Measurements from ENCODE around the gene VARS2.

Gene VARS2

DNA sequence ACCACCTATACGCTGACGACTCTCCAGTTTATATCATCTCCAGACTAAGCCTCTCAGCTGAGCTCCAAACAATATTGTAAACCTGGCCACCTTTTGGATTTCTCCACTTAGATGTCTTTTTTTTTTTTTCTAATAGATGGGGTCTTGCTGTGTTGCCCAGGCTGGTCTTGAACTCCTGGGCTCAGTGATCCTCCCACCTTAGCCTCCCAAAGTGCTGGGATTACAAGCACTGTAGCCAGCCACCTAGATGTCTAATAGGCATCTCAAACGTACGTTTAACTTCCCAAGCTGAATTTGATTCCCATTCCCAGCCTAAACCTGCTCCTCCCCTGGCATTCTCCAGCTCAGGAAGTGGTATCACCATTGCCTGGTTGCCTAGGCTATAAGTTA, 24.5 kb upstream of the VARS2 start:
- Histone ChIP-seq H3K36me3 (replicated peaks; ENCODE audit: insufficient read depth, low read length) (no peaks in the 10 kb centered on the region), H3F3A (ENCODE audit: insufficient read depth, low read length) (no peaks in the 10 kb centered on the region), H4K20me1 (ENCODE audit: insufficient read depth, low read length) (no peaks in the 10 kb centered on the region), H3K9me3 (replicated peaks; ENCODE audit: insufficient read depth, low read length) (no peaks in the 10 kb centered on the region), H3K9ac (ENCODE audit: low read length) (no peak overlapping the region), H3K4me2 (ENCODE audit: low read depth, low read length) (no peak overlapping the region), H3K4me1 (ENCODE audit: low read length) (no peaks in the 10 kb centered on the region), H3K27ac (ENCODE audit: low read length) (no peak overlapping the region), H3K27me3 (replicated peaks; ENCODE audit: insufficient read depth, low read length) (peaks cover 73% of the 10 kb centered on the region), H3K79me2 (ENCODE audit: low read length) (no peaks in the 10 kb centered on the region), H3K9me2 (replicated peaks; ENCODE audit: insufficient read depth, low read length) (no peaks in the 10 kb centered on the region), H2AFZ (ENCODE audit: low read length) (no peak overlapping the region), H3K4me3 (ENCODE audit: low read length) (no peak overlapping the region)
- no peak for DNase-seq
- TF ChIP-seq EZH2 (optimal IDR thresholded peaks at IDR 0.05; ENCODE audit: low read depth, low read length): no peak
- TF ChIP-seq, protein P1, sequence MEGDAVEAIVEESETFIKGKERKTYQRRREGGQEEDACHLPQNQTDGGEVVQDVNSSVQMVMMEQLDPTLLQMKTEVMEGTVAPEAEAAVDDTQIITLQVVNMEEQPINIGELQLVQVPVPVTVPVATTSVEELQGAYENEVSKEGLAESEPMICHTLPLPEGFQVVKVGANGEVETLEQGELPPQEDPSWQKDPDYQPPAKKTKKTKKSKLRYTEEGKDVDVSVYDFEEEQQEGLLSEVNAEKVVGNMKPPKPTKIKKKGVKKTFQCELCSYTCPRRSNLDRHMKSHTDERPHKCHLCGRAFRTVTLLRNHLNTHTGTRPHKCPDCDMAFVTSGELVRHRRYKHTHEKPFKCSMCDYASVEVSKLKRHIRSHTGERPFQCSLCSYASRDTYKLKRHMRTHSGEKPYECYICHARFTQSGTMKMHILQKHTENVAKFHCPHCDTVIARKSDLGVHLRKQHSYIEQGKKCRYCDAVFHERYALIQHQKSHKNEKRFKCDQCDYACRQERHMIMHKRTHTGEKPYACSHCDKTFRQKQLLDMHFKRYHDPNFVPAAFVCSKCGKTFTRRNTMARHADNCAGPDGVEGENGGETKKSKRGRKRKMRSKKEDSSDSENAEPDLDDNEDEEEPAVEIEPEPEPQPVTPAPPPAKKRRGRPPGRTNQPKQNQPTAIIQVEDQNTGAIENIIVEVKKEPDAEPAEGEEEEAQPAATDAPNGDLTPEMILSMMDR (IDR thresholded peaks at IDR 0.05; ENCODE audit: low read length): no peak
- no peak for TF ChIP-seq EZH2phosphoT487 (IDR thresholded peaks at IDR 0.05; ENCODE audit: low read length)

DNA sequence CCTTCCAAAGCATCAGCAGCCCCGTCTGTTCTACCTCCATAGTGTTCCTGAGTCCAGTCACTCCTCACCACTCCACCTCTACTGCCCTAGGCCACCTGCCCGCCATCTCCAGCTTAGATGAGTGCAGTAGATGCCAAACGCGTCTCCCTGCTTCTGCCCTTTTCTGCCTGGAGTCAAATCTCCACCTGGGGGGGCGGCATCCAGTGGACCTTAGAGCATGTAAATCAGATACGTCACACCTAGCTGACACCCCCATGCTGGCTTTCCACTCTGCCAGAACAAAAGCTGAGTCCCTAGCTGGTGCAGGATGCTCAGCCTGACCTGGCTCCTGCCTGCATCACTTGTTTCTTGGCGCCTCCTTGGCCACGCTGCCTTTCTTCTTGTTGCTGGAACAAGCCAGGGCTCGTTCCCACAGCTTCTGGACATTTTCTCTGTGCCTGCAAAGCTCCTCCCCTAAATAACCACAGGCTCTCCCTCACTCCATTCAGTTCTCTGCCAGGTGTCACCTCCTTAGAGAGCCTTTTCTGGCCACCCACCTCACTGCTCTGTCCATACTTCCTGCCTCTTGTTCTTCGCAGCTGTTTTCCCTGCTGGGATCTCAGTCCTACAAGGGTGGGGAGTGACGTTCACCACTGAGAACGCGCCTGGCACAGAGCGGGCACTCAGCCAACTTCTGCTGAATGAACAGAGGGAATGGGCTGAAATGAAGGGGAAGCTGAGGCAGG, 24.0 kb upstream of the VARS2 start:
- no peak for TF ChIP-seq EZH2 (optimal IDR thresholded peaks at IDR 0.05; ENCODE audit: low read depth, low read length)
- TF ChIP-seq EZH2phosphoT487 (IDR thresholded peaks at IDR 0.05; ENCODE audit: low read length): no peak
- TF ChIP-seq, protein P1 (IDR thresholded peaks at IDR 0.05; ENCODE audit: low read length): no peak
- Histone ChIP-seq H3F3A (ENCODE audit: insufficient read depth, low read length) (no peaks in the 10 kb centered on the region), H3K9ac (ENCODE audit: low read length) (no peak overlapping the region), H4K20me1 (ENCODE audit: insufficient read depth, low read length) (no peaks in the 10 kb centered on the region), H3K27me3 (replicated peaks; ENCODE audit: insufficient read depth, low read length) (peaks cover 75% of the 10 kb centered on the region), H3K27ac (ENCODE audit: low read length) (no peak overlapping the region), H3K9me3 (replicated peaks; ENCODE audit: insufficient read depth, low read length) (no peaks in the 10 kb centered on the region), H3K4me2 (ENCODE audit: low read depth, low read length) (no peak overlapping the region), H3K4me1 (ENCODE audit: low read length) (no peaks in the 10 kb centered on the region), H2AFZ (ENCODE audit: low read length) (no peak overlapping the region), H3K79me2 (ENCODE audit: low read length) (no peaks in the 10 kb centered on the region), H3K36me3 (replicated peaks; ENCODE audit: insufficient read depth, low read length) (no peaks in the 10 kb centered on the region), H3K4me3 (ENCODE audit: low read length) (no peak overlapping the region), H3K9me2 (replicated peaks; ENCODE audit: insufficient read depth, low read length) (no peaks in the 10 kb centered on the region)
- DNase-seq: no peak

DNA sequence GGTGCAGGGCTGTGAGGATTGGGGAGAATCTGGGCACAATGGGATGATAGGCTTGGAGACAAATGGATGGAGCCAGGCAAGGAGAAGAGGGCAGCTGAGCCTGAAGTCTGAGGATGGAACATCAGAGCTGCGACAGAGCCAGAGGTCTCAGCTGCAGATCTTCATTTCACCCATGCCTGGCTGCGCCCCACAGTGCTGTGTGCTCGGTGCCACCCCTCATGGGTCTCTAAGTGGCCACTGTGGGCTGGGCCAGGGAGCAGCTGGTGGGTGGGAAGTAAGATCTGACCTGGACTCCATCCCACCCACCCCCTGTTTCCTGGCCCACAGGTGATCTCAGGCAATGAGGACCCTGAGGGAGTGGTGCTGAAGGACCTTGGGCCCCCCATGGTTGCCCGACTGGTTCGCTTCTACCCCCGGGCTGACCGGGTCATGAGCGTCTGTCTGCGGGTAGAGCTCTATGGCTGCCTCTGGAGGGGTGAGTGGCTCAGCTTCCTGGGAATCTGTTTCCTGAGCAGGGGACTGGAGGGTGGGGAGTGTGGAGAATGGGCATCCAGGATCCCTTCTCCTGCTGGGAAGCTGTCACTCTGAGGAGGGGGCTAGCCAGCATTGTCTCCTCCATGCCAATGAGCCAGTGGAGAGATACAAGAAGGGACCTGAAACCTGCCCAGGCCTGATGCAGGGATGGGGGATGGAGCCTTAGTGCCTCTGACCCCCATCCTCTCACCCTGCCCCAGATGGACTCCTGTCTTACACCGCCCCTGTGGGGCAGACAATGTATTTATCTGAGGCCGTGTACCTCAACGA, 23.2 kb upstream of the VARS2 start:
- H3K9ac ChIP-seq (ENCODE audit: low read length): no peak overlapping the region
- H3K27ac ChIP-seq (ENCODE audit: low read length): no peak overlapping the region
- TF ChIP-seq, protein P1 (IDR thresholded peaks at IDR 0.05; ENCODE audit: low read length): no peak
- TF ChIP-seq EZH2phosphoT487 (IDR thresholded peaks at IDR 0.05; ENCODE audit: low read length): no peak
- no peak for TF ChIP-seq EZH2 (optimal IDR thresholded peaks at IDR 0.05; ENCODE audit: low read depth, low read length)
- no peaks in the 10 kb centered on the region for H3K9me3 ChIP-seq (replicated peaks; ENCODE audit: insufficient read depth, low read length)
- no peaks in the 10 kb centered on the region for H3K79me2 ChIP-seq (ENCODE audit: low read length)
- H4K20me1 ChIP-seq (ENCODE audit: insufficient read depth, low read length): no peaks in the 10 kb centered on the region
- no peak overlapping the region for H2AFZ ChIP-seq (ENCODE audit: low read length)
- H3K27me3 ChIP-seq (replicated peaks; ENCODE audit: insufficient read depth, low read length): peaks cover 75% of the 10 kb centered on the region
- no peak overlapping the region for H3K4me3 ChIP-seq (ENCODE audit: low read length)
- no peaks in the 10 kb centered on the region for H3K9me2 ChIP-seq (replicated peaks; ENCODE audit: insufficient read depth, low read length)
- H3K4me1 ChIP-seq (ENCODE audit: low read length): no peaks in the 10 kb centered on the region
- H3K4me2 ChIP-seq (ENCODE audit: low read depth, low read length): no peak overlapping the region
- DNase-seq: no peak
- no peaks in the 10 kb centered on the region for H3F3A ChIP-seq (ENCODE audit: insufficient read depth, low read length)
- H3K36me3 ChIP-seq (replicated peaks; ENCODE audit: insufficient read depth, low read length): no peaks in the 10 kb centered on the region

Data from MM.1S (cell line).